ENCODE results near the gene APBB1IP. TPM values are rescaled to one million over a fixed set of nuclear protein-coding genes. Genes with fewer than 3 reads are reported as not detected.

The APBB1IP gene
- polyA plus RNA-seq, 3 donors: 24.6 to 78.7 (median 45.4) TPM

- no peak overlapping the region for H3K4me3 Mint-ChIP-seq
- Histone ChIP-seq H3K36me3 (replicated peaks in 1 of 2; ENCODE audit: control insufficient read depth in 1 of 2, insufficient read depth in 2 of 2, low read length in 2 of 2) (peaks cover 62 to 97% of the 10 kb centered on the region in 2 donors), H3K4me3 (replicated peaks in 1 of 3; ENCODE audit: low read depth in 2 of 3, low read length in 3 of 3) (no peak overlapping the region), H4K20me1 (ENCODE audit: insufficient read depth, low read length) (peaks cover 81% of the 10 kb centered on the region), H3K27me3 (ENCODE audit: control insufficient read depth in 2 of 2, insufficient read depth in 2 of 2, low read length in 2 of 2) (no peaks in the 10 kb centered on the region), H3K4me1 (ENCODE audit: control insufficient read depth in 1 of 2, insufficient read depth in 2 of 2, low read length in 2 of 2) (peaks cover 21 to 22% of the 10 kb centered on the region in 2 donors), H3K9ac (ENCODE audit: insufficient read depth, low read length, poor library complexity, severe bottlenecking) (no peak overlapping the region), H3K4me2 (replicated peaks; ENCODE audit: extremely low read depth, low read length, poor library complexity, severe bottlenecking) (no peak overlapping the region), H3K27ac (ENCODE audit: low read depth in 1 of 2, low read length in 2 of 2) (peak overlapping the region in 1 of 2 donors; percentile 46), H3K79me2 (ENCODE audit: insufficient read depth, low read length) (peaks cover 31% of the 10 kb centered on the region), H2AFZ (ENCODE audit: insufficient read depth, low read depth, low read length, poor library complexity, severe bottlenecking) (no peak overlapping the region), H3K9me3 (replicated peaks in 1 of 2; ENCODE audit: control insufficient read depth in 1 of 2, insufficient read depth in 1 of 2, low read length in 2 of 2) (no peaks in the 10 kb centered on the region)
- H3K36me3 Mint-ChIP-seq: peaks cover 66 to 87% of the 10 kb centered on the region in 2 donors
- 87% methylated on average over 4 of the region's 6 CpGs for WGBS (ENCODE audit: insufficient coverage)
- intact Hi-C loops (cut with micrococcal nuclease): no loop called here
- H3K9me3 Mint-ChIP-seq: peaks cover 0 to 1% (median 0%) of the 10 kb centered on the region in 7 donors
- no peaks in the 10 kb centered on the region for H3K27me3 Mint-ChIP-seq (ENCODE audit: low read depth in 3 of 3)
- H3K27ac Mint-ChIP-seq: peak overlapping the region in 6 of 7 donors; percentile 0 to 79 (median 26)
- no peak for DNase-seq
- TF ChIP-seq CTCF (IDR thresholded peaks at IDR 0.05): no peak
- H3K4me1 Mint-ChIP-seq: peaks cover 47% of the 10 kb centered on the region
Observed at GRCh38 chr10:26524161-26524896, 86.2 kb downstream of the APBB1IP start.

GRCh38 chr10:26525586-26525985, 87.4 kb downstream of the APBB1IP start:
- Mint-ChIP-seq H3K36me3 (peaks cover 60 to 87% of the 10 kb centered on the region in 2 donors), H3K27ac (peak overlapping the region; percentile 41 to 88 (median 64)), H3K9me3 (peaks cover 0 to 1% (median 0%) of the 10 kb centered on the region in 7 donors), H3K4me3 (no peak overlapping the region), H3K4me1 (peaks cover 51% of the 10 kb centered on the region), H3K27me3 (ENCODE audit: low read depth in 3 of 3) (no peaks in the 10 kb centered on the region)
- intact Hi-C loops (cut with micrococcal nuclease): no loop called here
- Histone ChIP-seq H3K4me2 (replicated peaks; ENCODE audit: extremely low read depth, low read length, poor library complexity, severe bottlenecking) (no peak overlapping the region), H3K36me3 (replicated peaks in 1 of 2; ENCODE audit: control insufficient read depth in 1 of 2, insufficient read depth in 2 of 2, low read length in 2 of 2) (peaks cover 49 to 97% of the 10 kb centered on the region in 2 donors), H2AFZ (ENCODE audit: insufficient read depth, low read depth, low read length, poor library complexity, severe bottlenecking) (no peak overlapping the region), H3K9ac (ENCODE audit: insufficient read depth, low read length, poor library complexity, severe bottlenecking) (no peak overlapping the region), H3K27ac (ENCODE audit: low read depth in 1 of 2, low read length in 2 of 2) (peak overlapping the region in 1 of 2 donors; percentile 67), H3K27me3 (ENCODE audit: control insufficient read depth in 2 of 2, insufficient read depth in 2 of 2, low read length in 2 of 2) (no peaks in the 10 kb centered on the region), H3K4me3 (replicated peaks in 1 of 3; ENCODE audit: low read depth in 2 of 3, low read length in 3 of 3) (no peak overlapping the region), H3K4me1 (ENCODE audit: control insufficient read depth in 1 of 2, insufficient read depth in 2 of 2, low read length in 2 of 2) (peaks cover 25% of the 10 kb centered on the region in 2 donors), H3K9me3 (replicated peaks in 1 of 2; ENCODE audit: control insufficient read depth in 1 of 2, insufficient read depth in 1 of 2, low read length in 2 of 2) (no peaks in the 10 kb centered on the region), H4K20me1 (ENCODE audit: insufficient read depth, low read length) (peaks cover 76% of the 10 kb centered on the region), H3K79me2 (ENCODE audit: insufficient read depth, low read length) (peaks cover 36% of the 10 kb centered on the region)
- DNase-seq: no peak
- WGBS (ENCODE audit: insufficient coverage): 0% methylated on average over 1 of the region's 3 CpGs
- TF ChIP-seq CTCF (IDR thresholded peaks at IDR 0.05): no peak

Data from CD14-positive monocyte (primary cell).